Adipose tissue (tissue), 3 donors: ENCODE measurements around the gene PXDN. TPM values are rescaled to one million over a fixed set of nuclear protein-coding genes. Genes with fewer than 3 reads are reported as not detected.

Experiments used
- H3K27ac ChIP-seq: one replicate; pipeline ENCODE4 v1.5.1; 2013; ENCODE audit warnings: low read depth, low read length
- WGBS, 3 donors: extraction: QIAGEN DNeasy Blood & Tissue Kit; methylation state at CpG; one replicate each; pipeline ENCODE4 v1.1.7; 2013; 5-methylcytosine and 5-hydroxymethylcytosine counted together
- polyA plus RNA-seq, 3 donors: library from polyadenylated mRNA; stranded (reverse); fragments of 200-250 nt; gene quantifications; one replicate each; pipeline ENCODE4 v1.2.3, GENCODE V29; 2013
- donor health status: healthy with polysubstance abuse.
- donor health status: Bipolar disorder and iron deficiency.
- donor health status: healthy.

PXDN gene
- polyA plus RNA-seq, 3 donors = 10.2 to 132 (median 17.7) TPM

- WGBS, 3 donors = 88 to 94% (median 92%) methylated on average over 29 of the region's 29 CpGs
- H3K27ac ChIP-seq = no peak overlapping the region
These were observed 78.4 kb downstream of the PXDN start for GRCh38 chr2:1665761-1666505.

- no peak overlapping the region for H3K27ac ChIP-seq
- 87 to 97% (median 91%) methylated on average over 18 of the region's 18 CpGs for WGBS, 3 donors
These were observed 79.6 kb downstream of the PXDN start for GRCh38 chr2:1664698-1665097.

GRCh38 chr2:1664076-1664605, 80.2 kb downstream of the PXDN start:
- 85 to 92% (median 87%) methylated on average over 9 of the region's 9 CpGs for WGBS, 3 donors
- H3K27ac ChIP-seq = no peak overlapping the region

- 58 to 94% (median 93%) methylated on average over 16 of the region's 16 CpGs for WGBS, 3 donors
- no peak overlapping the region for H3K27ac ChIP-seq
These were observed 80.7 kb downstream of the PXDN start for GRCh38 chr2:1663621-1664020.

GRCh38 chr2:1662606-1663180, 81.6 kb downstream of the PXDN start:
- WGBS, 3 donors = 91 to 93% (median 92%) methylated on average over 19 of the region's 19 CpGs
- H3K27ac ChIP-seq = no peak overlapping the region

GRCh38 chr2:1661891-1662605, 82.3 kb downstream of the PXDN start:
- 92 to 96% (median 92%) methylated on average over 18 to 19 of the region's 19 CpGs for WGBS, 3 donors
- H3K27ac ChIP-seq = no peak overlapping the region

GRCh38 chr2:1660656-1661640, 83.4 kb downstream of the PXDN start:
- no peak overlapping the region for H3K27ac ChIP-seq
- WGBS, 3 donors = 89 to 94% (median 93%) methylated on average over 21 of the region's 21 CpGs

GRCh38 chr2:1659951-1660565, 84.3 kb downstream of the PXDN start:
- H3K27ac ChIP-seq = no peak overlapping the region

GRCh38 chr2:1658394-1659151, 85.7 kb downstream of the PXDN start:
- H3K27ac ChIP-seq = no peak overlapping the region
- 91 to 93% (median 92%) methylated on average over 26 of the region's 26 CpGs for WGBS, 3 donors

More at GRCh38 chr2:1659951-1660565, 84.3 kb downstream of the PXDN start:
- 90 to 93% (median 93%) methylated on average over 16 of the region's 16 CpGs for WGBS, 3 donors

GRCh38 chr2:1656961-1657841, 87.1 kb downstream of the PXDN start:
- no peak overlapping the region for H3K27ac ChIP-seq
- WGBS, 3 donors = 51 to 84% (median 75%) methylated on average over 7 of the region's 7 CpGs

- no peak overlapping the region for H3K27ac ChIP-seq
- 75 to 86% (median 83%) methylated on average over 6 of the region's 6 CpGs for WGBS, 3 donors
These were observed 87.9 kb downstream of the PXDN start for GRCh38 chr2:1656326-1656960.

- no peak overlapping the region for H3K27ac ChIP-seq
These were observed 88.9 kb downstream of the PXDN start for GRCh38 chr2:1655461-1655860.

GRCh38 chr2:1654696-1655374, 89.5 kb downstream of the PXDN start:
- H3K27ac ChIP-seq = no peak overlapping the region
- 77 to 81% (median 77%) methylated on average over 8 of the region's 8 CpGs for WGBS, 3 donors

More at GRCh38 chr2:1655461-1655860, 88.9 kb downstream of the PXDN start:
- 84 to 92% (median 90%) methylated on average over 3 of the region's 3 CpGs for WGBS, 3 donors

GRCh38 chr2:1653956-1654695, 90.2 kb downstream of the PXDN start:
- H3K27ac ChIP-seq = no peak overlapping the region
- 69 to 79% (median 72%) methylated on average over 14 of the region's 14 CpGs for WGBS, 3 donors
